PC-9 (cell line): Measurements from ENCODE around the gene RPS6KA4. TPM values are rescaled to one million over a fixed set of nuclear protein-coding genes. Genes with fewer than 3 reads are reported as not detected.

Experiments used
- BruUV-seq: library from RNA; stranded (reverse); fragments of 400-500 nt; replicated peaks from 2 replicates; lab custom pipeline; 2021; lab: Mats Ljungman, UMichigan
- CTCF ChIA-PET: fragments of 300-600 bp; sonication (Branson Sonifier 250); formaldehyde crosslinking; loops from one replicate; lab custom pipeline; 2022; ENCODE audit warnings: antibody characterized with exemption; lab: Charles Lee
- POLR2A ChIA-PET: fragments of 300-600 bp; sonication (Branson Sonifier 250); formaldehyde crosslinking; loops from one replicate; lab custom pipeline; 2022; ENCODE audit warnings: antibody characterized with exemption; ENCODE audit not compliant: unreplicated experiment; lab: Charles Lee
- DNase-seq, 2 experiments: peaks; one replicate each; pipeline versions ENCODE4 v3.0.0 to v3.0.0-alpha.2; 2015 to 2022; ENCODE audit warnings: mixed read lengths in 1 of 2
- H2AFZ ChIP-seq: fragments of 200-600 bp; sonication (generic); 2 replicates; pipeline ENCODE4 v1.8.1; 2017; ENCODE audit warnings: antibody characterized with exemption
- H3F3A ChIP-seq: fragments of 200-600 bp; sonication (generic); 2 replicates; pipeline ENCODE4 v1.8.1; 2017; ENCODE audit warnings: antibody characterized with exemption, mild to moderate bottlenecking, low read depth; ENCODE audit not compliant: insufficient read depth
- H3K27ac ChIP-seq: fragments of 200-600 bp; sonication (generic); 2 replicates; pipeline ENCODE4 v1.6.1; 2016; ENCODE audit warnings: mixed run types
- H3K27me3 ChIP-seq: fragments of 200-600 bp; sonication (generic); 2 replicates; pipeline ENCODE4 v1.6.1; 2016; ENCODE audit warnings: low read depth, mixed run types; ENCODE audit not compliant: insufficient read depth
- H3K36me3 ChIP-seq: fragments of 200-600 bp; sonication (generic); 2 replicates; pipeline ENCODE4 v1.6.1; 2016; ENCODE audit warnings: low read depth, mixed run types
- H3K4me1 ChIP-seq: fragments of 200-600 bp; sonication (generic); replicated peaks from 2 replicates; pipeline ENCODE4 v1.6.1; 2016; ENCODE audit warnings: mixed run types; ENCODE audit not compliant: insufficient read depth
- H3K4me2 ChIP-seq: fragments of 200-600 bp; sonication (generic); 2 replicates; pipeline ENCODE4 v1.6.1; 2017; ENCODE audit warnings: mixed run types
- H3K4me3 ChIP-seq: fragments of 200-600 bp; sonication (generic); 2 replicates; pipeline ENCODE4 v1.6.1; 2016; ENCODE audit warnings: mixed run types
- H3K79me2 ChIP-seq: fragments of 200-600 bp; sonication (generic); 2 replicates; pipeline ENCODE4 v1.6.1; 2017; ENCODE audit warnings: low read depth, mixed run types
- H3K9me2 ChIP-seq: fragments of 200-600 bp; sonication (generic); 2 replicates; pipeline ENCODE4 v1.8.1; 2017; ENCODE audit warnings: mild to moderate bottlenecking; ENCODE audit not compliant: insufficient read depth
- H3K9me3 ChIP-seq: fragments of 200-600 bp; sonication (generic); 2 replicates; pipeline ENCODE4 v1.8.1; 2016; ENCODE audit warnings: low read depth; ENCODE audit not compliant: insufficient read depth
- H4K20me1 ChIP-seq: fragments of 200-600 bp; sonication (generic); 2 replicates; pipeline ENCODE4 v1.8.1; 2017; ENCODE audit not compliant: insufficient read depth
- EZH2 ChIP-seq: fragments of 200-600 bp; sonication (generic); IDR thresholded peaks from 2 replicates; pipeline ENCODE4 v1.8.0; 2017; ENCODE audit warnings: antibody characterized with exemption, low read depth
- intact Hi-C: fragments of 100-400 bp; cut with micrococcal nuclease; formaldehyde crosslinking; loops from one replicate; pipeline ENCODE4 v1.10.0; 2022; ENCODE audit not compliant: unreplicated experiment
- total RNA-seq: library from RNA; stranded (reverse); gene quantifications from 2 replicates; pipeline ENCODE4 v1.2.3, GENCODE V29; 2021
- TF ChIP-seq, protein P1 (sequence below): fragments of 200-600 bp; sonication (generic); conservative IDR thresholded peaks from 2 replicates; pipeline ENCODE4 v1.6.1; 2017; ENCODE audit warnings: mixed run types, antibody characterized with exemption, mild to moderate bottlenecking, moderate library complexity

RPS6KA4 gene
- total RNA-seq, 1 experiment from 2014 or later, result 64.3 TPM

DNA sequence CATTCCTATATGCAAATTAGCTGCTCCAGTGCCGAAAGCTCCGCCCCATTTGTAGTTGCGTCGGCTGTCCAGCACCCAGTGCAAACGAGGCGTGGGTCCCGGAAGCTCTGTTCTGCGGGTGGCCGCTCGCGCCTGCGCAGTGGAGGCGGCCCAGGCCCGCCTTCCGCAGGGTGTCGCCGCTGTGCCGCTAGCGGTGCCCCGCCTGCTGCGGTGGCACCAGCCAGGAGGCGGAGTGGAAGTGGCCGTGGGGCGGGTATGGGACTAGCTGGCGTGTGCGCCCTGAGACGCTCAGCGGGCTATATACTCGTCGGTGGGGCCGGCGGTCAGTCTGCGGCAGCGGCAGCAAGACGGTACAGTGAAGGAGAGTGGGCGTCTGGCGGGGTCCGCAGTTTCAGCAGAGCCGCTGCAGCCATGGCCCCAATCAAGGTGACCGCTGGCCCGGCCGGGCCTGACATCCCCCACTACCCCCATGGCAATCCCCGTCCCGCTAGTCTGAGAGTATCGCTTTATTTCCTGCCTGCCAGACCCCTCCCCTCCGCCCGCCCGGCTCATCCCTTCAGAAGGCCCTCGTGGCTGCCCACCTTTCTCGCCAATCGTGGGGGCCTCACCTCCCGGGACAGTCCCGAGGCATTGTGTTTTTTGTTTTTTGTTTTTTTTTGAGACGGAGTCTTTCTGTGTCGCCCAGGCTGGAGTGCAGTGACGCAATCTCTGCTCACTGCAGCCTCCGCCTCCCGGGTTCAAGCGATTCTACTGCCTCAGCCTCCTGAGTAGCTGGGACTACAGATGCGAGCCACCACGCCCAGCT lies 40.8 kb upstream of the RPS6KA4 start, which contains the start of gene PRDX5:
PRDX5 (plus strand) TSS at position 161 of the 805 bp plus-strand sequence; CDS start at position 256, 95 bp downstream.
- intact Hi-C loops, result loop anchor here (1.0 to 2.0 kb wide), 7 partner anchors 13 to 335 kb away; partner anchors contain the start of genes ESRRA and FKBP2
- TF ChIP-seq EZH2, result no peak
- TF ChIP-seq, protein P1, sequence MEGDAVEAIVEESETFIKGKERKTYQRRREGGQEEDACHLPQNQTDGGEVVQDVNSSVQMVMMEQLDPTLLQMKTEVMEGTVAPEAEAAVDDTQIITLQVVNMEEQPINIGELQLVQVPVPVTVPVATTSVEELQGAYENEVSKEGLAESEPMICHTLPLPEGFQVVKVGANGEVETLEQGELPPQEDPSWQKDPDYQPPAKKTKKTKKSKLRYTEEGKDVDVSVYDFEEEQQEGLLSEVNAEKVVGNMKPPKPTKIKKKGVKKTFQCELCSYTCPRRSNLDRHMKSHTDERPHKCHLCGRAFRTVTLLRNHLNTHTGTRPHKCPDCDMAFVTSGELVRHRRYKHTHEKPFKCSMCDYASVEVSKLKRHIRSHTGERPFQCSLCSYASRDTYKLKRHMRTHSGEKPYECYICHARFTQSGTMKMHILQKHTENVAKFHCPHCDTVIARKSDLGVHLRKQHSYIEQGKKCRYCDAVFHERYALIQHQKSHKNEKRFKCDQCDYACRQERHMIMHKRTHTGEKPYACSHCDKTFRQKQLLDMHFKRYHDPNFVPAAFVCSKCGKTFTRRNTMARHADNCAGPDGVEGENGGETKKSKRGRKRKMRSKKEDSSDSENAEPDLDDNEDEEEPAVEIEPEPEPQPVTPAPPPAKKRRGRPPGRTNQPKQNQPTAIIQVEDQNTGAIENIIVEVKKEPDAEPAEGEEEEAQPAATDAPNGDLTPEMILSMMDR, result peak; percentile 39; the same call in 1 of the 2 replicates

DNA sequence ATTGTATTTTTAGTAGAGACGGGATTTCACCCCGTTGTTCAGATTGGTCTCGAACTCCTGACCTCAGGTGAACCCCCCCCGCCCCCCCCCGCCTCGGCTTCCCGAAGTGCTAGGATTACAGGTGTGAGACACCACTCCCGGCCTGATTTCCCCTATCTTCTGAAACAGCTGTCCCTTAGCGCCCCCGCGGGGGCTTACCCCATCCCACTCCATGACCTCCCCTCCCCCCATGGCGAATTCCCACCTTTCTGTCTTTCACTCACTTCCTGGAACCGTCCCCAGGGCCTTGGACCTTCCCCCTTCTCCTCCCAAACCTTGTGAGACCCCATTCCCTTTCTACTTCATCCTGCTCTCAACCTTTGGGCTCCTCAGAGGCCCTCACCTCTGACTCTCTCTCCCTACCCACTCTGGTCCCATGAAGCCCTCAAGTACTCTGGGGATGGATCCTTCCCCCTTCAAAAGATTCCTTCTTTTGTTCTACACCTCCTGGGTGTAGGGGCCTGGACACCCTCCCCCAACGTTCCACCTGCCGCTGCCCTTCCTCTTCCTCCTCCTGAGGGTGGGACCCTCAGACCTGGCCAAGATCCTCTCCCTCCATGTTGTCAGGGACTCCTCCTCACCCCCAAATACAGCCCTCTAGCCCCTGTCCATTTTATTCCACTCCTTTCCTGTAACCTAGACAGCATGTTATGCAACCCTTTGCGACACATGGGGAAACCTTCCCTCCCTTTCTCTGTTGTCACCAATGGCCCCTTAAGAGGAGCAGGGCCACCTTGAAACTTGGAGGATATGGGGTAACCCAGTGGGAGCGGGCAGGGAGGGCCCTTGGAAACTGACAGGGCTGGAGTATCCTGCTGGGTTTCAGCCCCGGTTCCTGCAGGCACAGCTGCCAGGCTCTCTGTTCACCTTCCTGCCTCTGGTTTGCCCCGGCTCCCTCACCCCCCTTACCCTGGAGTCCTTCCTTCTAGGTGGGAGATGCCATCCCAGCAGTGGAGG lies 39.9 kb upstream of the RPS6KA4 start:
- Histone ChIP-seq H3F3A (peaks cover 56% of the 10 kb centered on the region), H3K27ac (peak overlapping the region; percentile 87), H2AFZ (peak overlapping the region; percentile 70), H3K4me1 (peaks cover 47% of the 10 kb centered on the region), H3K27me3 (no peaks in the 10 kb centered on the region), H3K79me2 (peaks cover 44% of the 10 kb centered on the region), H3K4me2 (peak overlapping the region; percentile 79), H4K20me1 (peaks cover 5% of the 10 kb centered on the region; the same call in 1 of the 2 replicates), H3K36me3 (peaks cover 7% of the 10 kb centered on the region; the same call in 1 of the 2 replicates), H3K9me2 (no peaks in the 10 kb centered on the region), H3K4me3 (peak overlapping the region; percentile 69), H3K9me3 (no peaks in the 10 kb centered on the region)
- TF ChIP-seq, protein P1, result no peak
- TF ChIP-seq EZH2, result no peak
- ChIA-PET POLR2A (interaction anchor here (2.0 kb wide), 1 partner anchor 36 kb away, joined by 38 read pairs; no protein-coding TSS in a partner anchor), CTCF (interaction anchor here (0.6 to 2.4 kb wide), 4 partner anchors 13 to 425 kb away, joined by 3 to 55 read pairs (median 6); no protein-coding TSS in a partner anchor)
- BruUV-seq, result TSS peak; percentile 40
- intact Hi-C loops, result loop anchor here (1.0 to 2.0 kb wide), 4 partner anchors 14 to 334 kb away; partner anchors contain the start of gene ESRRA
- peak in 1 of 2 experiments; percentile 37 for DNase-seq

More for the DNA sequence above, 40.8 kb upstream of the RPS6KA4 start, which contains the start of gene PRDX5:
- DNase-seq, result peak; percentile 92 to 99
- H3K79me2 ChIP-seq, result peaks cover 48% of the 10 kb centered on the region
- H3K36me3 ChIP-seq, result peaks cover 7% of the 10 kb centered on the region; the same call in 1 of the 2 replicates
- H3K27me3 ChIP-seq, result no peaks in the 10 kb centered on the region
- CTCF ChIA-PET, result interaction anchor here (0.5 to 2.7 kb wide), 22 partner anchors 13 to 425 kb away, joined by 3 to 87 read pairs (median 5); partner anchors contain the start of gene ESRRA
- peaks cover 47% of the 10 kb centered on the region for H3K4me1 ChIP-seq
- POLR2A ChIA-PET, result interaction anchor here (0.6 to 2.0 kb wide), 13 partner anchors 13 to 1653 kb away, joined by 3 to 38 read pairs (median 5); partner anchors contain the start of genes C11orf98, CSKMT, ESRRA and FKBP2
- H3K4me2 ChIP-seq, result peak within 1 kb of the TSS; percentile 79
- H2AFZ ChIP-seq, result peak within 1 kb of the TSS; percentile 71
- no TSS peak for BruUV-seq
- no peaks in the 10 kb centered on the region for H3K9me3 ChIP-seq
- no peaks in the 10 kb centered on the region for H3K9me2 ChIP-seq
- H3K27ac ChIP-seq, result peak within 1 kb of the TSS; percentile 87
- H3K4me3 ChIP-seq, result peak within 1 kb of the TSS; percentile 69
- peaks cover 5% of the 10 kb centered on the region; the same call in 1 of the 2 replicates for H4K20me1 ChIP-seq
- H3F3A ChIP-seq, result peaks cover 65% of the 10 kb centered on the region
